HEK293 (cell line): ENCODE measurements around the gene TMOD1.

Experiments
- CTCF ChIA-PET: fragments of 350-600 bp; formaldehyde crosslinking; extraction: SDS; loops from one replicate; lab custom pipeline; 2021; ENCODE audit warnings: antibody characterized with exemption; lab: Yijun Ruan, JAX
- POLR2A ChIA-PET: fragments of 300-600 bp; formaldehyde crosslinking; extraction: SDS; loops from one replicate; lab custom pipeline; 2020; ENCODE audit warnings: antibody characterized with exemption, inconsistent platforms; lab: Yijun Ruan, JAX
- H3K27ac ChIP-seq: fragments of 200-500 bp; sonication (Bioruptor generic); 2 replicates; pipeline ENCODE4 v1.5.1; 2014; ENCODE audit warnings: low read depth, low read length, control low read depth, inconsistent platforms; ENCODE audit errors: extremely low read depth
- H3K36me3 ChIP-seq, 2 experiments: fragments of 200-500 bp in 1 of 2; sonication (Bioruptor generic) in 1 of 2; 1 replicate in 1 of 2; 2 replicates in 1 of 2; pipeline ENCODE4 v1.5.1; 2014 to 2017; ENCODE audit warnings: inconsistent platforms in 2 of 2, low read length in 2 of 2; ENCODE audit not compliant: control insufficient read depth in 2 of 2, insufficient read depth in 1 of 2
- H3K4me1 ChIP-seq: fragments of 200-500 bp; sonication (Bioruptor generic); 2 replicates; pipeline ENCODE4 v1.5.1; 2014; ENCODE audit warnings: mild to moderate bottlenecking, low read length, inconsistent platforms; ENCODE audit not compliant: control insufficient read depth, insufficient read depth
- H3K4me3 ChIP-seq: 2 replicates; pipeline ENCODE4 v1.5.1; 2011; ENCODE audit warnings: low read depth, mild to moderate bottlenecking, control low read depth, low read length, moderate library complexity
- H3K9me3 ChIP-seq: fragments of 200-500 bp; sonication (Bioruptor generic); 2 replicates; pipeline ENCODE4 v1.5.1; 2014; ENCODE audit warnings: low read depth, low read length, inconsistent platforms; ENCODE audit not compliant: control insufficient read depth, insufficient read depth
- ATF2 ChIP-seq: fragments of 450-650 bp; formaldehyde crosslinking; IDR thresholded peaks from 2 replicates; pipeline ENCODE4 v1.5.1; 2016; ENCODE audit warnings: missing biosample characterization, missing genetic modification characterization, low read depth
- GLI2 ChIP-seq: fragments of 450-650 bp; formaldehyde crosslinking; IDR thresholded peaks from 2 replicates; pipeline ENCODE4; 2017; ENCODE audit warnings: missing biosample characterization, missing genetic modification characterization, low read depth, borderline replicate concordance
- HOXD13 ChIP-seq: sonication (generic); formaldehyde crosslinking; IDR thresholded peaks from 2 replicates; pipeline ENCODE4 v1.8.0; 2022; ENCODE audit warnings: missing genetic modification reagents, borderline replicate concordance
- KLF1 ChIP-seq: fragments of 450-650 bp; formaldehyde crosslinking; IDR thresholded peaks from 2 replicates; pipeline ENCODE4 v1.5.1; 2016; ENCODE audit warnings: missing biosample characterization, missing genetic modification characterization
- OVOL3 ChIP-seq: fragments of 450-650 bp; formaldehyde crosslinking; IDR thresholded peaks from 2 replicates; pipeline ENCODE4 v1.5.1; 2016; ENCODE audit warnings: missing biosample characterization, missing genetic modification characterization
- SALL2 ChIP-seq: fragments of 450-650 bp; formaldehyde crosslinking; IDR thresholded peaks from 2 replicates; pipeline ENCODE4 v1.5.0; 2017; ENCODE audit warnings: missing biosample characterization, mild to moderate bottlenecking, missing genetic modification characterization, borderline replicate concordance
- ZBTB1 ChIP-seq: fragments of 450-650 bp; formaldehyde crosslinking; IDR thresholded peaks from 2 replicates; pipeline ENCODE4 v1.5.1; 2016; ENCODE audit warnings: missing biosample characterization, missing genetic modification characterization
- ZBTB8A ChIP-seq: fragments of 450-650 bp; formaldehyde crosslinking; IDR thresholded peaks from 2 replicates; pipeline ENCODE4 v1.5.1; 2016; ENCODE audit warnings: missing biosample characterization, missing genetic modification characterization
- ZEB2 ChIP-seq: fragments of 450-650 bp; formaldehyde crosslinking; IDR thresholded peaks from 2 replicates; pipeline ENCODE4 v1.5.1; 2016; ENCODE audit warnings: missing biosample characterization, missing genetic modification characterization
- ZFP3 ChIP-seq: fragments of 450-650 bp; formaldehyde crosslinking; IDR thresholded peaks from 2 replicates; pipeline ENCODE4 v1.5.1; 2016; ENCODE audit warnings: low read depth, missing biosample characterization, missing genetic modification characterization
- ZIC2 ChIP-seq: fragments of 450-650 bp; formaldehyde crosslinking; IDR thresholded peaks from 2 replicates; pipeline ENCODE4 v1.5.1; 2016; ENCODE audit warnings: missing biosample characterization, missing genetic modification characterization
- ZNF19 ChIP-seq: fragments of 450-650 bp; formaldehyde crosslinking; IDR thresholded peaks from 2 replicates; pipeline ENCODE4; 2016; ENCODE audit warnings: missing biosample characterization, missing genetic modification characterization, low read depth
- ZNF221 ChIP-seq: fragments of 450-650 bp; formaldehyde crosslinking; IDR thresholded peaks from 2 replicates; pipeline ENCODE4 v1.5.1; 2017; ENCODE audit warnings: missing biosample characterization, missing genetic modification characterization, borderline replicate concordance
- ZNF26 ChIP-seq: fragments of 450-650 bp; formaldehyde crosslinking; IDR thresholded peaks from 2 replicates; pipeline ENCODE4 v1.5.1; 2016; ENCODE audit warnings: missing biosample characterization, missing genetic modification characterization
- ZNF292 ChIP-seq: fragments of 450-650 bp; formaldehyde crosslinking; IDR thresholded peaks from 2 replicates; pipeline ENCODE4 v1.5.1; 2016; ENCODE audit warnings: low read depth, missing biosample characterization, missing genetic modification characterization, borderline replicate concordance
- ZNF302 ChIP-seq: fragments of 450-650 bp; formaldehyde crosslinking; IDR thresholded peaks from 2 replicates; pipeline ENCODE4 v1.5.1; 2016; ENCODE audit warnings: missing biosample characterization, missing genetic modification characterization, low read depth
- ZNF324 ChIP-seq: fragments of 450-650 bp; formaldehyde crosslinking; IDR thresholded peaks from 2 replicates; pipeline ENCODE4 v1.5.1; 2016; ENCODE audit warnings: missing biosample characterization, missing genetic modification characterization
- ZNF341 ChIP-seq: fragments of 450-650 bp; formaldehyde crosslinking; IDR thresholded peaks from 2 replicates; pipeline ENCODE4; 2016; ENCODE audit warnings: low read depth, missing biosample characterization, missing genetic modification characterization
- ZNF391 ChIP-seq: fragments of 450-650 bp; formaldehyde crosslinking; IDR thresholded peaks from 2 replicates; pipeline ENCODE4 v1.5.1; 2016; ENCODE audit warnings: low read depth, missing biosample characterization, missing genetic modification characterization, borderline replicate concordance
- ZNF394 ChIP-seq: fragments of 450-650 bp; formaldehyde crosslinking; IDR thresholded peaks from 2 replicates; pipeline ENCODE4 v1.5.1; 2016; ENCODE audit warnings: missing biosample characterization, missing genetic modification characterization, mild to moderate bottlenecking, moderate library complexity, borderline replicate concordance
- ZNF513 ChIP-seq: fragments of 450-650 bp; IDR thresholded peaks from 2 replicates; pipeline ENCODE4 v1.5.1; 2018; ENCODE audit warnings: missing biosample characterization, missing genetic modification characterization
- ZNF555 ChIP-seq: fragments of 450-650 bp; formaldehyde crosslinking; conservative IDR thresholded peaks from 2 replicates; pipeline ENCODE4 v1.5.1; 2017; ENCODE audit warnings: missing biosample characterization, mild to moderate bottlenecking, missing genetic modification characterization, inconsistent platforms
- ZNF561 ChIP-seq: fragments of 450-650 bp; IDR thresholded peaks from 2 replicates; pipeline ENCODE4 v1.5.1; 2018; ENCODE audit warnings: missing biosample characterization, missing genetic modification characterization, borderline replicate concordance
- ZNF571 ChIP-seq: fragments of 450-650 bp; formaldehyde crosslinking; IDR thresholded peaks from 2 replicates; pipeline ENCODE4 v1.5.0; 2017; ENCODE audit warnings: missing biosample characterization, missing genetic modification characterization
- ZNF670 ChIP-seq: fragments of 450-650 bp; formaldehyde crosslinking; IDR thresholded peaks from 2 replicates; pipeline ENCODE4 v1.5.1; 2016; ENCODE audit warnings: missing biosample characterization, missing genetic modification characterization, low read depth
- ZNF704 ChIP-seq: fragments of 450-650 bp; formaldehyde crosslinking; IDR thresholded peaks from 2 replicates; pipeline ENCODE4 v1.5.1; 2016; ENCODE audit warnings: missing biosample characterization, missing genetic modification characterization
- ZSCAN18 ChIP-seq: fragments of 450-650 bp; formaldehyde crosslinking; IDR thresholded peaks from 2 replicates; pipeline ENCODE4 v1.5.1; 2016; ENCODE audit warnings: missing biosample characterization, missing genetic modification characterization

Gene TMOD1

GRCh38 chr9:97577051-97577450 is 75.6 kb downstream of the TMOD1 start (continued):
- TF ChIP-seq HOXD13 (CRISPR knock-in tag) (no peak), ZNF292 (no peak), ZNF391 (tag by site-specific recombination) (no peak), ZIC2 (tag by site-specific recombination) (no peak), ATF2 (tag by site-specific recombination) (no peak)

GRCh38 chr9:97578846-97579245 is 77.4 kb downstream of the TMOD1 start:
- Histone ChIP-seq H3K27ac (no peak overlapping the region), H3K4me3 (no peak overlapping the region), H3K36me3 (peaks cover 0 to 11% of the 10 kb centered on the region in 2 experiments; a peak in 1 of 3 replicates), H3K9me3 (no peaks in the 10 kb centered on the region), H3K4me1 (no peaks in the 10 kb centered on the region)
- POLR2A ChIA-PET = no interaction called here
- TF ChIP-seq ZNF221 (no peak), ZSCAN18 (no peak), ZNF561 (tag by site-specific recombination) (no peak), ZNF704 (tag by site-specific recombination) (no peak), ZBTB1 (tag by site-specific recombination) (no peak), ZNF302 (tag by site-specific recombination) (no peak), ZNF670 (tag by site-specific recombination) (no peak), SALL2 (no peak), ZNF394 (tag by site-specific recombination) (no peak), ZEB2 (tag by site-specific recombination) (no peak), OVOL3 (tag by site-specific recombination) (no peak)
- CTCF ChIA-PET = interaction anchor here (1.3 to 5.9 kb wide), 3 partner anchors 20 to 109 kb away, joined by 3 to 29 read pairs (median 6); no protein-coding TSS in a partner anchor

GRCh38 chr9:97579914-97580313 is 78.4 kb downstream of the TMOD1 start:
- Histone ChIP-seq H3K9me3 (no peaks in the 10 kb centered on the region), H3K36me3 (peaks cover 0 to 10% of the 10 kb centered on the region in 2 experiments; a peak in 1 of 3 replicates), H3K4me3 (no peak overlapping the region), H3K27ac (no peak overlapping the region), H3K4me1 (no peaks in the 10 kb centered on the region)
- TF ChIP-seq ZBTB8A (tag by site-specific recombination) (no peak), ZNF19 (tag by site-specific recombination) (no peak), GLI2 (no peak), ZNF391 (tag by site-specific recombination) (no peak), ZNF324 (tag by site-specific recombination) (no peak), KLF1 (tag by site-specific recombination) (no peak), ZNF513 (no peak), ZNF571 (tag by site-specific recombination) (no peak), ZNF26 (tag by site-specific recombination) (no peak), ZNF555 (tag by site-specific recombination) (no peak), ZNF341 (tag by site-specific recombination) (no peak), ZFP3 (tag by site-specific recombination) (no peak)
- ChIA-PET CTCF (interaction anchor here (0.6 to 5.9 kb wide), 4 partner anchors 12 to 110 kb away, joined by 3 to 29 read pairs (median 3); no protein-coding TSS in a partner anchor), POLR2A (no interaction called here)
